Activated T-helper 2 cell treated with anti-CD3 and anti-CD28 coated beads, Interferon-gamma antibody, Interleukin-2, Interleukin-4, amounts not matched to agents 10 μg/mL and 5 μg/mL and 100 μg/mL, durations not matched to agents 14 hours and 24 hours and 36 hours (primary cell): ENCODE results near the gene ZAP70. TPM values are rescaled to one million over a fixed set of nuclear protein-coding genes. Genes with fewer than 3 reads are reported as not detected.
"Not testable (repeated sequence)": the region's sequence is repeated elsewhere in the genome, so short reads cannot be mapped to it uniquely, and the experiment has no call there.

Experiments used
- DNase-seq: peaks from one replicate; pipeline ENCODE4 v3.0.0; 2021; ENCODE audit warnings: low spot score
- H3K27ac Mint-ChIP-seq: one replicate; pipeline ENCODE4 v1.8.0; 2021; ENCODE audit warnings: mixed read lengths
- H3K27me3 Mint-ChIP-seq: one replicate; pipeline ENCODE4 v1.8.0; 2021; ENCODE audit warnings: low read depth, mixed read lengths
- H3K36me3 Mint-ChIP-seq: one replicate; pipeline ENCODE4 v1.8.0; 2021; ENCODE audit warnings: low read depth, mixed read lengths
- H3K4me1 Mint-ChIP-seq: one replicate; pipeline ENCODE4 v1.8.0; 2021; ENCODE audit warnings: low read depth, mixed read lengths
- H3K4me3 Mint-ChIP-seq: one replicate; pipeline ENCODE4 v1.8.0; 2021; ENCODE audit warnings: low read depth, mild to moderate bottlenecking, moderate library complexity, mixed read lengths
- H3K9me3 Mint-ChIP-seq: one replicate; pipeline ENCODE4 v1.8.0; 2021; ENCODE audit warnings: mixed read lengths
- intact Hi-C: fragments of 100-400 bp; cut with micrococcal nuclease; formaldehyde crosslinking; loops from one replicate; pipeline ENCODE4 v1.15.1; 2023
- total RNA-seq: library from RNA; stranded (reverse); gene quantifications from 2 replicates; pipeline ENCODE4 v1.2.3, GENCODE V29; 2022

The ZAP70 gene
- total RNA-seq, 1 donor from 2014 or later = 234 TPM

GRCh38 chr2:97677480-97677879 lies 35.9 kb upstream of the ZAP70 start:
- Mint-ChIP-seq H3K36me3 (peaks cover 16% of the 10 kb centered on the region), H3K4me3 (no peak overlapping the region), H3K27me3 (no peaks in the 10 kb centered on the region), H3K27ac (no peak overlapping the region), H3K4me1 (peaks cover 43% of the 10 kb centered on the region), H3K9me3 (peaks cover 4% of the 10 kb centered on the region)
- no peak for DNase-seq
- intact Hi-C loops = no loop called here

DNA sequence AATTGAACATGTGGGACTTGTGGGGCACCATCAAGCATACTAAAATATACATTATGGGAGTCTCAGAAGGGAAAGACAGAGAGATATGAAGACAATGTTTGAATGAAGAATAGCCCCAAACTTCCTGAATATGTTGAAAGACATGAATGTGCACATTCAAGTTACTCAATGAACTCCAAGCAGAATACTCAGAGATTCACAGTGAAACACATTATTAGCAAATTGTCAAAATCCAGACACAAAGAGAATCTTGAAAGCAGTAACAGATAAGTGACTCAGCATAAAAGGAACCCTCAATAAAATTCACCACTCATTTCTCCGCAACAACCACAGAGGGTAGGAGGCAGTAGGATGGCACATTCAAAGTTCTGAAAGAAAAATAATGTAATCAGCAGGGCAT lies 35.1 kb upstream of the ZAP70 start:
- H3K36me3 Mint-ChIP-seq = peaks cover 16% of the 10 kb centered on the region
- no peak for DNase-seq
- intact Hi-C loops = no loop called here

GRCh38 chr2:97687235-97687634 lies 26.1 kb upstream of the ZAP70 start:
- peak overlapping the region; percentile 49 for H3K27ac Mint-ChIP-seq
- intact Hi-C loops, H3K4me3 Mint-ChIP-seq, DNase-seq, H3K27me3 Mint-ChIP-seq, H3K36me3 Mint-ChIP-seq, H3K9me3 Mint-ChIP-seq: not testable (repeated sequence)
- H3K4me1 Mint-ChIP-seq = peaks cover 17% of the 10 kb centered on the region

More for the DNA sequence above, 35.1 kb upstream of the ZAP70 start:
- Mint-ChIP-seq H3K27ac (no peak overlapping the region), H3K4me1 (peaks cover 39% of the 10 kb centered on the region), H3K9me3 (peaks cover 4% of the 10 kb centered on the region), H3K27me3 (no peaks in the 10 kb centered on the region), H3K4me3 (no peak overlapping the region)

- Mint-ChIP-seq H3K4me3 (no peak overlapping the region), H3K9me3 (no peaks in the 10 kb centered on the region), H3K4me1 (peaks cover 16% of the 10 kb centered on the region), H3K27ac (peak overlapping the region; percentile 78), H3K36me3 (no peaks in the 10 kb centered on the region), H3K27me3 (no peaks in the 10 kb centered on the region)
- intact Hi-C loops = loop anchor here (1.0 kb wide), 1 partner anchor 14 kb away; no protein-coding TSS in a partner anchor
- no peak for DNase-seq
These were observed 25.1 kb upstream of the ZAP70 start for GRCh38 chr2:97688062-97688827.

GRCh38 chr2:97691166-97691565 lies 22.2 kb upstream of the ZAP70 start:
- DNase-seq = no peak
- H3K4me1 Mint-ChIP-seq = peaks cover 15% of the 10 kb centered on the region
- intact Hi-C loops = no loop called here
- no peaks in the 10 kb centered on the region for H3K27me3 Mint-ChIP-seq
- H3K36me3 Mint-ChIP-seq = no peaks in the 10 kb centered on the region
- no peak overlapping the region for H3K4me3 Mint-ChIP-seq
- no peak overlapping the region for H3K27ac Mint-ChIP-seq
- no peaks in the 10 kb centered on the region for H3K9me3 Mint-ChIP-seq

- Mint-ChIP-seq H3K4me1 (peaks cover 14% of the 10 kb centered on the region), H3K36me3 (no peaks in the 10 kb centered on the region), H3K4me3 (no peak overlapping the region), H3K9me3 (no peaks in the 10 kb centered on the region), H3K27ac (no peak overlapping the region), H3K27me3 (no peaks in the 10 kb centered on the region)
- DNase-seq = no peak
- intact Hi-C loops = no loop called here
These were observed 19.9 kb upstream of the ZAP70 start for GRCh38 chr2:97693476-97693875.

DNA sequence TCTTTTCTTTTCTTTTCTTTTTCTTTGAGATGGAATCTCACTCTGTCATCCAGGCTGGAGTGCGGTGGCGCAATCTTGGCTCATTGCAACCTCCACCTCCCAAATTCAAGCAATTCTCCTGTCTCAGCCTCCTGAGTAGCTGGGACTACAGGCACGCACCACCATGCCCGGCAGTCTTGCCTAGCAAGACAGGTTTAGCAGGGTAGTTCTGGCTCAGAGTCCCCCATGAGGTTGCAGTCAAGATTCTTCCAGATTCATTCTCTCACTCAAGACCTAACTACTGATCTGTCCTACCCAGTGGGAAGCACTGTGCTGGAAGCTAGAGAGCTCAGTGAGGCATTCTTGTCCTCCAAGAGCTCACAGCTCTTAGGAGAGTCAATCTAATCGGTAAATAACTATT lies 17.6 kb upstream of the ZAP70 start:
- intact Hi-C loops = no loop called here
- H3K4me3 Mint-ChIP-seq = no peak overlapping the region
- H3K36me3 Mint-ChIP-seq = no peaks in the 10 kb centered on the region
- H3K9me3 Mint-ChIP-seq = no peaks in the 10 kb centered on the region
- no peak overlapping the region for H3K27ac Mint-ChIP-seq
- H3K4me1 Mint-ChIP-seq = peaks cover 11% of the 10 kb centered on the region
- H3K27me3 Mint-ChIP-seq = no peaks in the 10 kb centered on the region
- no peak for DNase-seq

GRCh38 chr2:97697252-97698235 lies 15.8 kb upstream of the ZAP70 start:
- peak overlapping the region; percentile 14 for H3K27ac Mint-ChIP-seq
- H3K4me3 Mint-ChIP-seq = no peak overlapping the region

GRCh38 chr2:97698530-97698929 lies 14.8 kb upstream of the ZAP70 start:
- intact Hi-C loops = no loop called here
- DNase-seq = no peak
- Mint-ChIP-seq H3K4me1 (peaks cover 11% of the 10 kb centered on the region), H3K36me3 (no peaks in the 10 kb centered on the region), H3K4me3 (no peak overlapping the region), H3K9me3 (no peaks in the 10 kb centered on the region), H3K27me3 (no peaks in the 10 kb centered on the region), H3K27ac (no peak overlapping the region)

More at GRCh38 chr2:97697252-97698235, 15.8 kb upstream of the ZAP70 start:
- no peaks in the 10 kb centered on the region for H3K9me3 Mint-ChIP-seq
- intact Hi-C loops = loop anchor here (1.0 kb wide), 2 partner anchors 33 to 107 kb away; partner anchors contain the start of gene ACTR1B
- peak; percentile 82 for DNase-seq
- H3K4me1 Mint-ChIP-seq = peaks cover 11% of the 10 kb centered on the region
- H3K36me3 Mint-ChIP-seq = no peaks in the 10 kb centered on the region
- no peaks in the 10 kb centered on the region for H3K27me3 Mint-ChIP-seq

- Mint-ChIP-seq H3K4me3 (no peak overlapping the region), H3K4me1 (peaks cover 11% of the 10 kb centered on the region), H3K27me3 (no peaks in the 10 kb centered on the region), H3K9me3 (no peaks in the 10 kb centered on the region), H3K27ac (no peak overlapping the region), H3K36me3 (no peaks in the 10 kb centered on the region)
- intact Hi-C loops = no loop called here
- DNase-seq = peak; percentile 54
These were observed 13.5 kb upstream of the ZAP70 start for GRCh38 chr2:97699765-97700444.

DNA sequence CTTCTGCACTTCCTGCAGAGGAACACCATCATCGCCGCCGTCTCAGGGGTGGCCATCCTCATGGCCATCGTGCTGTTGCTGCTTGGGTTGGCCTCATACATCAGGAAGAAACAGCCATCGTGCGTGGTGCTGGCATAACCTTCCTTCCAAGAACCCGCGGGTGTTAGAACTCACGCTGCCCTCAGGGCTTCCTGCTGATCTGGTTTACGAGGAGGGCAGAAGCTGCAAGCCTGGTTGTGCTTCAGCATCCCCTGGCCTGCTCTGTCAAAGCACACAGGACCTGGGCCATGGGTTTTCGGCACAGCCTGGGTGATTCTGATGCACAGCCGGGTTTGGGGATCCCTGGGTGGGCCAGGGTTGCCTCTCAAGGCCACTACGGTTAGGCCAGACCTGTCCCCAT lies 12.2 kb upstream of the ZAP70 start:
- H3K27me3 Mint-ChIP-seq = no peaks in the 10 kb centered on the region
- H3K4me3 Mint-ChIP-seq = no peak overlapping the region
- H3K4me1 Mint-ChIP-seq = peaks cover 9% of the 10 kb centered on the region
- no peak for DNase-seq
- H3K9me3 Mint-ChIP-seq = no peaks in the 10 kb centered on the region
- intact Hi-C loops = no loop called here
- no peak overlapping the region for H3K27ac Mint-ChIP-seq
- H3K36me3 Mint-ChIP-seq = no peaks in the 10 kb centered on the region

DNA sequence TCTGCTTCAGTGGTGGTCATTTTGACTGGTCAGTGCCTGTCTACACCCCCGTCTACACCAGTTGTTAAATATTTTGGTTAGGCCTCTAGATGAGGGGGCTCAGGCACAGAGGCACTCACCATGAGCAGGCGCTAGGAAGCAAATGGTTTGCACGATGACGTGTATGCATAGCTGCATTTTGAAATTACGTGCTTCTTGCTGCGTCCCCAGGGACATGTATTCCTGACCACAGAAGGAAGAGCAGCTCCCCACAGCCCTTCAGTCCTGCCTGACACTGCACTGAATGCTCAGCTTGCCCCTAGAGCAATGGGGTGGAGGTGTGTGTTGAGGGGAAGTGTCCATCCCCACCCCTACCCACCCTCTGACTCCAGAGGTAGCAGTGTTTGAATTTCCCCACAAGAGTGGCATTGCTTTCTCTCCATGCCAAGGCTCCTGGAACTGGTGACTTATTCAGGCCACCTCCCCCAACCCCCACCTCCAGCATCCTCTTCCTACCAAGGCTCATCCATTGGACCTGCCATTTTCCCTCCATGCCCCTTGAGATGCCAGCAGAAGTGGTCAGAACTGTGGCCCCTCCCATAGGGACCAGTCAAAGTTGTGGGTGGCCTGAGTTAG lies 11.4 kb upstream of the ZAP70 start:
- H3K36me3 Mint-ChIP-seq = no peaks in the 10 kb centered on the region
- no peaks in the 10 kb centered on the region for H3K27me3 Mint-ChIP-seq
- H3K9me3 Mint-ChIP-seq = no peaks in the 10 kb centered on the region
- no peak overlapping the region for H3K27ac Mint-ChIP-seq
- H3K4me1 Mint-ChIP-seq = peaks cover 5% of the 10 kb centered on the region
- no peak for DNase-seq
- intact Hi-C loops = no loop called here
- no peak overlapping the region for H3K4me3 Mint-ChIP-seq
